K562 (cell line): ENCODE measurements around the gene DDAH1. TPM values are rescaled to one million over a fixed set of nuclear protein-coding genes. Genes with fewer than 3 reads are reported as not detected.

Source experiments
- ATAC-seq: fragments of 200-7000 bp; cut with Tn5 transposase; 3 replicates; pipeline ENCODE4 v1.9.1; 2020; ENCODE audit warnings: moderate library complexity
- BruUV-seq: library from RNA; stranded (reverse); fragments of 400-500 nt; replicated peaks from 2 replicates; lab custom pipeline; 2021; lab: Mats Ljungman, UMichigan
- CTCF ChIA-PET: fragments of 300-600 bp; formaldehyde crosslinking; extraction: SDS; loops from one replicate; lab custom pipeline; 2021; ENCODE audit warnings: low intra/inter-chr PET ratio; lab: Yijun Ruan, JAX
- POLR2A ChIA-PET: fragments of 300-600, 350-650 bp; sonication (Branson Sonifier 250); formaldehyde crosslinking; extraction: SDS; loops from one replicate; lab custom pipeline; 2021; ENCODE audit warnings: antibody characterized with exemption, inconsistent platforms; lab: Yijun Ruan, JAX
- DNase-seq, 4 experiments: peaks; one replicate each; pipeline versions ENCODE4 v3.0.0 to v3.0.0-alpha.2; 2011 to 2018; ENCODE audit warnings: low spot score in 3 of 4, mixed read lengths in 3 of 4; ENCODE audit errors: extremely low read depth in 1 of 4
- FAIRE-seq: peaks from 2 replicates; lab custom pipeline; 2011; peaks lifted over from hg19 to GRCh38; lab: Jason Lieb, UNC
- H2AFZ ChIP-seq: 2 replicates; pipeline ENCODE4 v1.6.0; 2011; ENCODE audit warnings: low read depth, low read length, control low read depth, inconsistent platforms
- H3K27ac ChIP-seq: fragments of 200-600 bp; 3 replicates; pipeline ENCODE4 v1.8.0; 2011; ENCODE audit warnings: low read depth, mild to moderate bottlenecking, control low read depth, inconsistent platforms, low read length, moderate library complexity, mixed read lengths; ENCODE audit errors: extremely low read depth
- H3K27me3 ChIP-seq, 2 experiments: fragments of 300-600 bp in 1 of 2; 2 replicates in 1 of 2; 3 replicates in 1 of 2; pipeline versions ENCODE4 v1.6.0 to v1.8.0; 2011; ENCODE audit warnings: inconsistent platforms in 2 of 2, low read length in 2 of 2, mild to moderate bottlenecking in 1 of 2, mixed read lengths in 1 of 2, moderate library complexity in 1 of 2; ENCODE audit not compliant: control insufficient read depth in 2 of 2, insufficient read depth in 2 of 2
- H3K36me3 ChIP-seq: fragments of 300-600 bp; 3 replicates; pipeline ENCODE4 v1.8.0; 2011; ENCODE audit warnings: mild to moderate bottlenecking, low read length, inconsistent platforms; ENCODE audit not compliant: control insufficient read depth, insufficient read depth
- H3K4me1 ChIP-seq, 2 experiments: fragments of 200-600 bp in 1 of 2; replicated peaks in 1 of 2; 2 replicates in 1 of 2; 3 replicates in 1 of 2; pipeline versions ENCODE4 v1.5.1 to v1.8.0; 2011; ENCODE audit warnings: inconsistent platforms in 2 of 2, low read length in 2 of 2, mild to moderate bottlenecking in 1 of 2, mixed read lengths in 1 of 2, moderate library complexity in 1 of 2; ENCODE audit not compliant: control insufficient read depth in 2 of 2, insufficient read depth in 2 of 2
- H3K4me2 ChIP-seq: 2 replicates; pipeline ENCODE4 v1.6.1; 2011; ENCODE audit warnings: low read length, control low read depth, inconsistent platforms, mixed read lengths; ENCODE audit not compliant: insufficient read depth
- H3K4me3 ChIP-seq: fragments of 200-600 bp; sonication (generic), shearing (Covaris generic); 2 replicates; pipeline ENCODE4 v1.5.1; 2016; ENCODE audit warnings: control low read depth, inconsistent platforms
- H3K79me2 ChIP-seq: fragments of 200-600 bp; 3 replicates; pipeline ENCODE4 v1.8.0; 2011; ENCODE audit warnings: low read length, inconsistent platforms; ENCODE audit not compliant: control insufficient read depth, insufficient read depth
- H3K9ac ChIP-seq, 2 experiments: 2 replicates each; pipeline versions ENCODE4 v1.6.0 to v1.6.1; 2011; ENCODE audit warnings: low read depth in 2 of 2, low read length in 2 of 2, control low read depth in 1 of 2, inconsistent platforms in 1 of 2, mild to moderate bottlenecking in 1 of 2, mixed read lengths in 1 of 2; ENCODE audit not compliant: insufficient read depth in 1 of 2
- H3K9me1 ChIP-seq: one replicate; pipeline ENCODE4 v1.6.0; 2011; ENCODE audit warnings: inconsistent platforms, mild to moderate bottlenecking, low read length, moderate library complexity; ENCODE audit not compliant: control insufficient read depth, insufficient read depth
- H3K9me3 ChIP-seq: replicated peaks from 2 replicates; pipeline ENCODE4 v1.5.1; 2011; ENCODE audit warnings: low read depth, low read length, inconsistent platforms; ENCODE audit not compliant: control insufficient read depth, insufficient read depth
- H4K20me1 ChIP-seq: replicated peaks from 2 replicates; pipeline ENCODE4 v1.6.1; 2011; ENCODE audit warnings: low read length, inconsistent platforms, mixed read lengths; ENCODE audit not compliant: control insufficient read depth, insufficient read depth
- ARID2 ChIP-seq: fragments of 450-650 bp; IDR thresholded peaks from 2 replicates; pipeline ENCODE4 v1.6.1; 2017; ENCODE audit warnings: antibody characterized with exemption, mild to moderate bottlenecking
- CBX8 ChIP-seq: fragments of 200-600 bp; sonication (generic); IDR thresholded peaks from 2 replicates; pipeline ENCODE4 v1.6.1; 2012; ENCODE audit warnings: borderline replicate concordance, mixed run types, low read depth, mild to moderate bottlenecking, moderate library complexity, mixed read lengths, low read length, control low read depth, inconsistent platforms; ENCODE audit not compliant: poor library complexity, severe bottlenecking; ENCODE audit errors: extremely low read depth
- CHD2 ChIP-seq: IDR thresholded peaks from 2 replicates; pipeline ENCODE4 v1.6.1; 2011; ENCODE audit warnings: low read depth, low read length
- DDX20 ChIP-seq: fragments of 450-650 bp; IDR thresholded peaks from 2 replicates; pipeline ENCODE4 v1.6.1; 2016; ENCODE audit warnings: missing genetic modification characterization, low read depth, mild to moderate bottlenecking, missing compliant biosample characterization, moderate library complexity
- ELF2 ChIP-seq: fragments of 250-450 bp; sonication (Bioruptor Pico); IDR thresholded peaks from 2 replicates; pipeline ENCODE4 v1.5.0; 2021; ENCODE audit warnings: mild to moderate bottlenecking
- ESRRB ChIP-seq: fragments of 250-450 bp; sonication (Bioruptor Pico); IDR thresholded peaks from 2 replicates; pipeline ENCODE4 v1.5.0; 2020; ENCODE audit warnings: mild to moderate bottlenecking, moderate library complexity, borderline replicate concordance
- ETV5 ChIP-seq: sonication (generic); formaldehyde crosslinking; IDR thresholded peaks from 2 replicates; pipeline ENCODE4 v1.4.0; 2020; ENCODE audit warnings: low read depth, mild to moderate bottlenecking, missing genetic modification reagents
- FOXJ3 ChIP-seq: sonication (generic); formaldehyde crosslinking; IDR thresholded peaks from 2 replicates; pipeline ENCODE4 v1.4.0; 2020; ENCODE audit warnings: mild to moderate bottlenecking, missing genetic modification reagents
- GABPA ChIP-seq: fragments of 200-800 bp; sonication (Bioruptor generic); conservative IDR thresholded peaks from 2 replicates; pipeline ENCODE4 v1.6.1; 2016; ENCODE audit warnings: low read depth, missing genetic modification characterization, missing compliant biosample characterization
- GABPB1 ChIP-seq: sonication (generic); formaldehyde crosslinking; IDR thresholded peaks from 2 replicates; pipeline ENCODE4 v1.8.0; 2022; ENCODE audit warnings: mild to moderate bottlenecking, missing genetic modification reagents
- KAT7 ChIP-seq: sonication (generic); formaldehyde crosslinking; IDR thresholded peaks from 2 replicates; pipeline ENCODE4 v1.8.0; 2022; ENCODE audit warnings: missing genetic modification reagents, mild to moderate bottlenecking, borderline replicate concordance
- MEF2A ChIP-seq: IDR thresholded peaks from 2 replicates; pipeline ENCODE4 v1.6.1; 2011; ENCODE audit warnings: low read depth, mild to moderate bottlenecking, low read length, moderate library complexity; ENCODE audit not compliant: control insufficient read depth
- PHB ChIP-seq: fragments of 250-450 bp; sonication (Bioruptor Pico); IDR thresholded peaks from 2 replicates; pipeline ENCODE4 v1.5.0; 2021
- TCF7L2 ChIP-seq: fragments of 150-350 bp; IDR thresholded peaks from 2 replicates; pipeline ENCODE4 v1.6.1; 2016; ENCODE audit warnings: low read depth, mild to moderate bottlenecking, low read length, moderate library complexity
- ZC3H11A ChIP-seq: IDR thresholded peaks from 2 replicates; pipeline ENCODE4 v1.6.1; 2012; ENCODE audit warnings: low read depth, low read length, improper control_type of control experiment
- ZNF165 ChIP-seq: fragments of 250-450 bp; sonication (Bioruptor Pico); IDR thresholded peaks from 2 replicates; pipeline ENCODE4 v1.4.0; 2020; ENCODE audit warnings: borderline replicate concordance
- ZNF184 ChIP-seq: sonication (generic); formaldehyde crosslinking; IDR thresholded peaks from 2 replicates; pipeline ENCODE4 v1.5.0; 2020; ENCODE audit warnings: missing genetic modification reagents
- ZNF316 ChIP-seq: fragments of 450-650 bp; IDR thresholded peaks from 2 replicates; pipeline ENCODE4 v1.6.1; 2016
- ZNF766 ChIP-seq: fragments of 200-800 bp; sonication (Bioruptor generic); conservative IDR thresholded peaks from 2 replicates; pipeline ENCODE4 v1.6.1; 2016; ENCODE audit warnings: missing genetic modification characterization, missing compliant biosample characterization
- ZNF785 ChIP-seq: fragments of 250-450 bp; sonication (Bioruptor Pico); IDR thresholded peaks from 2 replicates; pipeline ENCODE4 v1.4.0; 2020; ENCODE audit warnings: mild to moderate bottlenecking
- WGBS: fragments of 100-300 bp; shearing (Covaris generic); methylation state at CpG from one replicate; pipeline ENCODE4 v1.1.6; 2016; ENCODE audit warnings: low coverage, mixed read lengths; ENCODE audit not compliant: insufficient coverage; ENCODE audit errors: missing lambda C conversion rate; 5-methylcytosine and 5-hydroxymethylcytosine counted together
- in situ Hi-C: fragments of 300-500 bp; cut with MboI; formaldehyde crosslinking; loops from 4 replicates; pipeline ENCODE4 v1.15.0; 2018; ENCODE audit warnings: inconsistent platforms, mixed read lengths
- intact Hi-C: fragments of 100-400 bp; cut with micrococcal nuclease; formaldehyde crosslinking; loops from 2 replicates; pipeline ENCODE4 v1.14.2; 2022
- polyA plus RNA-seq, 8 experiments: library from polyadenylated mRNA; depleted of rRNA in 4 of 8; stranded (reverse) in 5 of 8; unstranded in 3 of 8; fragments of >200 nt; fragmentation: Nextera tagmentation in 2 of 8; fragmentation: Illumina TruSeq in 1 of 8; extraction: Ambion mirVana in 2 of 8; extraction: Trizol in 1 of 8; gene quantifications; 2 replicates each; pipeline versions ENCODE4 v1.2.1 to v1.2.3, GENCODE V29; 2011 to 2014; ENCODE audit warnings: inconsistent platforms in 1 of 8, missing spikeins in 1 of 8
- total RNA-seq, 7 experiments: library from RNA; depleted of rRNA in 6 of 7; stranded (reverse); fragments of >200 nt in 6 of 7; fragmentation: Illumina TruSeq in 2 of 7; extraction: Trizol in 2 of 7; gene quantifications; 2 replicates each; pipeline versions ENCODE4 v1.2.1 to v1.2.3, GENCODE V29; 2011 to 2021; ENCODE audit warnings: low replicate concordance in 1 of 7
- TF ChIP-seq, protein P1 (sequence below): sonication (generic); formaldehyde crosslinking; IDR thresholded peaks from 2 replicates; pipeline ENCODE4 v1.5.0; 2020; ENCODE audit warnings: missing genetic modification reagents

Gene DDAH1
- total and polyA plus RNA-seq, 9 of the 15 experiments (the other 6 are each of a cell fraction or from before 2014, with no cell fraction given) = 0.04 to 0.24 (median 0.10) TPM

DNA sequence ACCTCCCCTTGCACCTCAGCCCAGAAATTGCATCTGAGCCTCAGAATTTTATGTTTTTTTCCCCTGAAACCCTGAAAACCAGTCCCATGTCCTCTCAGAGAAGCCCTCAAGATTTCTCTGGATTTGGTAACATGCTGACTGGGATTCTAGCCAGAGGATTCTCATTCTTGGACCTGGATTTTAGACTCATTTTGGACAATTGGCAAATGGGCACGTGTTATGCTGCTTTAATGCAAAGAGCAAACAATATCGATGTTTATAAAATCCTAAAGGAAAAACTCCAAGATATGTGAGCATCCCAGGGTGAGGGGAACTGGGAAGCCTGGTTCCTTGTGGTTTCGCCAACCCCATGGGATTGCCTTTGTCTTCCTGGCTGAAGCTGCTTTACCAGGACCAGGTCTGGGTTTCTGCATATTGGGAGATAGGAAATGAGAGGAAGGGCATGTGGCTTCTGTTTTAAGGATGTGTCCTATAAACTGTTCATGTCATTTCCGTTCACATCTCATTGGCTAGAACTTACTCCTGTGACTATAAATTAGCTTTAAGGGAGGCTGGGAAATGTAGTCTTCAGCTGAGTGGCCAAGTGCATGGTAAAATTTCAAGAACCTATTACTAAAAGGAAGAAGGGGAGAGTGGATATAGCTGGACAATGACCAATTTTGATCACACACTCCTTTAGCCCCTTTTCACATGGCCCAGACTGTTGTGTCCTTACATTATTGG lies 161.4 kb downstream of the DDAH1 start:
- Histone ChIP-seq H3K9ac (no peak overlapping the region), H3K9me3 (no peaks in the 10 kb centered on the region), H3K4me3 (no peak overlapping the region), H3K4me2 (no peak overlapping the region), H3K36me3 (no peaks in the 10 kb centered on the region), H3K79me2 (no peaks in the 10 kb centered on the region), H3K4me1 (no peaks in the 10 kb centered on the region), H4K20me1 (no peaks in the 10 kb centered on the region), H2AFZ (peak overlapping the region; percentile 58), H3K27ac (no peak overlapping the region), H3K27me3 (peaks cover 0 to 8% of the 10 kb centered on the region in 2 experiments; a peak in 2 of 5 replicates), H3K9me1 (no peaks in the 10 kb centered on the region)
- in situ Hi-C loops (loop anchor here (10.0 kb wide), 1 partner anchor 391 kb away; no protein-coding TSS in a partner anchor), intact Hi-C loops (loop anchor here (10.0 kb wide), 1 partner anchor 401 kb away; the partner anchor contains the start of gene ZNHIT6)
- ATAC-seq (peak; percentile 68), DNase-seq (peak in 2 of 4 experiments; percentile 14 to 16), FAIRE-seq (no peak)
- BruUV-seq = no TSS peak
- WGBS = 1% methylated on average over 4 of the region's 4 CpGs
- ChIA-PET POLR2A (interaction anchor here (0.6 kb wide), 1 partner anchor 161 kb away, joined by 3 read pairs; the partner anchor contains the start of gene DDAH1), CTCF (interaction anchor here (1.1 kb wide), 1 partner anchor 13 kb away, joined by 3 read pairs; no protein-coding TSS in a partner anchor)
- TF ChIP-seq GABPB1 (CRISPR knock-in tag) = no peak
- TF ChIP-seq ZNF766 (CRISPR knock-in tag) = no peak
- TF ChIP-seq ZNF165 (CRISPR knock-in tag) = no peak
- TF ChIP-seq MEF2A = no peak
- no peak for TF ChIP-seq ZC3H11A
- peak; percentile 67 for TF ChIP-seq GABPA (tag)
- TF ChIP-seq CHD2 = no peak
- TF ChIP-seq TCF7L2 = no peak
- TF ChIP-seq KAT7 (CRISPR knock-in tag) = no peak
- TF ChIP-seq PHB (CRISPR knock-in tag) = no peak
- TF ChIP-seq DDX20 (tag) = no peak
- TF ChIP-seq ELF2 (CRISPR knock-in tag) = no peak
- TF ChIP-seq ARID2 = no peak
- TF ChIP-seq ZNF785 (CRISPR knock-in tag) = no peak
- TF ChIP-seq ZNF184 (CRISPR knock-in tag) = no peak
- no peak for TF ChIP-seq FOXJ3
- TF ChIP-seq, protein P1, sequence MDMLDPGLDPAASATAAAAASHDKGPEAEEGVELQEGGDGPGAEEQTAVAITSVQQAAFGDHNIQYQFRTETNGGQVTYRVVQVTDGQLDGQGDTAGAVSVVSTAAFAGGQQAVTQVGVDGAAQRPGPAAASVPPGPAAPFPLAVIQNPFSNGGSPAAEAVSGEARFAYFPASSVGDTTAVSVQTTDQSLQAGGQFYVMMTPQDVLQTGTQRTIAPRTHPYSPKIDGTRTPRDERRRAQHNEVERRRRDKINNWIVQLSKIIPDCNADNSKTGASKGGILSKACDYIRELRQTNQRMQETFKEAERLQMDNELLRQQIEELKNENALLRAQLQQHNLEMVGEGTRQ (CRISPR knock-in tag) = 0 out of 2 replicates have a peak, but pooled peaks have one; percentile 8
- no peak for TF ChIP-seq ZNF316
- no peak for TF ChIP-seq ESRRB (CRISPR knock-in tag)
- no peak for TF ChIP-seq CBX8
- TF ChIP-seq ETV5 (CRISPR knock-in tag) = no peak
